LNCaP clone FGC (cell line): Measurements from ENCODE around the gene PRDM13.
"Not testable (repeated sequence)": the region's sequence is repeated elsewhere in the genome, so short reads cannot be mapped to it uniquely, and the experiment has no call there.

ENCODE experiments used
- DNase-seq: peaks from one replicate; pipeline ENCODE4 v3.0.0-alpha.2; 2011; ENCODE audit warnings: low read depth
- H3K4me3 ChIP-seq: 2 replicates; pipeline ENCODE4 v1.5.1; 2011; ENCODE audit warnings: mild to moderate bottlenecking, low read depth, low read length, control low read depth
- TF ChIP-seq, protein P1 (sequence below): IDR thresholded peaks from 2 replicates; pipeline ENCODE4 v1.5.1; 2012; ENCODE audit warnings: mild to moderate bottlenecking; ENCODE audit not compliant: control insufficient read depth, insufficient read depth; ENCODE audit errors: extremely low read depth

The PRDM13 gene

DNA sequence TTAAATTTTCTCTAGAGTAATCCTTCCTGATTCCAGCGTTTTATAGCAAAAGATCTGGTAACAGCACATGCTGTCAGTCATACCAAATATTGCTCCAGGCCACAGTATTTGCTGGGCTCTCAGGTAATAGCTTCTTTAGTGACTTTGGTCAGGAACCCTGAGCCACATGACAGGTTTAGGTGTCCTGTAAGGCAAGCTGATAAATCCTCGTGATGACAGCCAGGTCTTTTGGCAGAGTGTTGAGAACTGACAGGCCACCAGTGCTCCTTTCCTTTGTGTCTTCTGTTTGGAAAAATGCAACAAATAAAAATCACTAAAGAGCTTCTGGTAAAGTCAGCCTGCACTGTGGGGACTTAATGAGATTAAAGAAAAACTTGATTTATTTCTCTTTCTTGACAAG, 34.6 kb downstream of the PRDM13 start:
- TF ChIP-seq, protein P1, sequence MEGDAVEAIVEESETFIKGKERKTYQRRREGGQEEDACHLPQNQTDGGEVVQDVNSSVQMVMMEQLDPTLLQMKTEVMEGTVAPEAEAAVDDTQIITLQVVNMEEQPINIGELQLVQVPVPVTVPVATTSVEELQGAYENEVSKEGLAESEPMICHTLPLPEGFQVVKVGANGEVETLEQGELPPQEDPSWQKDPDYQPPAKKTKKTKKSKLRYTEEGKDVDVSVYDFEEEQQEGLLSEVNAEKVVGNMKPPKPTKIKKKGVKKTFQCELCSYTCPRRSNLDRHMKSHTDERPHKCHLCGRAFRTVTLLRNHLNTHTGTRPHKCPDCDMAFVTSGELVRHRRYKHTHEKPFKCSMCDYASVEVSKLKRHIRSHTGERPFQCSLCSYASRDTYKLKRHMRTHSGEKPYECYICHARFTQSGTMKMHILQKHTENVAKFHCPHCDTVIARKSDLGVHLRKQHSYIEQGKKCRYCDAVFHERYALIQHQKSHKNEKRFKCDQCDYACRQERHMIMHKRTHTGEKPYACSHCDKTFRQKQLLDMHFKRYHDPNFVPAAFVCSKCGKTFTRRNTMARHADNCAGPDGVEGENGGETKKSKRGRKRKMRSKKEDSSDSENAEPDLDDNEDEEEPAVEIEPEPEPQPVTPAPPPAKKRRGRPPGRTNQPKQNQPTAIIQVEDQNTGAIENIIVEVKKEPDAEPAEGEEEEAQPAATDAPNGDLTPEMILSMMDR, result no peak
- no peak for DNase-seq
- no peak overlapping the region for H3K4me3 ChIP-seq

DNA sequence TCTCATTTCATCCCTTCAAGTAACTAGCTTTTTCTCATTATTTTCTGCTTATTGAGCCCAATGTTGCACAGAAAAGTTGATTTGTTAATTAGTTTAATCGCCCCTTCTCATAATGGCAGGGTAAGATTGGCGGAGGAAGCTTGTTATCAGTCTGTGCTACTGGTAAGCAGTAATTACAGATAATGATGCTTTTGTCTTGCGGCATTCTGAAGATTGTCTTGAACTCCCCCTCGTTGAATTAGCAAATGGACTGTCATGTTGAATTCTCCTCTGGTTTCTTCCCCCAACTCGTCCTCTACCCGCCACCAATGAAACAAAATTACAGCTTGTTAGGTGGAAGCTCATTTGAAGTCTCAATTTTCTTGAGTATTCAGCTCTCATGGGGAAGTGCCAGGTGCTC, 39.4 kb downstream of the PRDM13 start:
- no peak for DNase-seq
- TF ChIP-seq, protein P1, result no peak
- no peak overlapping the region for H3K4me3 ChIP-seq

DNA sequence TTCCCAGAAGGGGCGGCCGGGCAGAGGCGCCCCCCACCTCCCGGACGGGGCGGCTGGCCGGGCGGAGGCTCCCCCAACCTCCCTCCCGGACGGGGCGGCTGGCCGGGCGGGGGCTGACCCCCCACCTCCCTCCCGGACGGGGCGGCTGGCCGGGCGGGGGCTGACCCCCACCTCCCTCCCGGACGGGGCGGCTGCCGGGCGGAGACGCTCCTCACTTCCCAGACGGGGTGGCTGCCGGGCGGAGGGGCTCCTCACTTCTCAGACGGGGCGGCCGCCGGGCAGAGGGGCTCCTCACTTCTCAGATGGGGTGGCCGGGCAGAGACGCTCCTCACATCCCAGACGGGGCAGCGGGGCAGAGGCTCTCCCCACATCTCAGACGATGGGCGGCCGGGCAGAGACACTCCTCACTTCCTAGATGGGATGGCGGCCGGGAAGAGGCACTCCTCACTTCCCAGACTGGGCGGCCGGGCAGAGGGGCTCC, 43.5 kb downstream of the PRDM13 start:
- DNase-seq, H3K4me3 ChIP-seq: not testable (repeated sequence)

DNA sequence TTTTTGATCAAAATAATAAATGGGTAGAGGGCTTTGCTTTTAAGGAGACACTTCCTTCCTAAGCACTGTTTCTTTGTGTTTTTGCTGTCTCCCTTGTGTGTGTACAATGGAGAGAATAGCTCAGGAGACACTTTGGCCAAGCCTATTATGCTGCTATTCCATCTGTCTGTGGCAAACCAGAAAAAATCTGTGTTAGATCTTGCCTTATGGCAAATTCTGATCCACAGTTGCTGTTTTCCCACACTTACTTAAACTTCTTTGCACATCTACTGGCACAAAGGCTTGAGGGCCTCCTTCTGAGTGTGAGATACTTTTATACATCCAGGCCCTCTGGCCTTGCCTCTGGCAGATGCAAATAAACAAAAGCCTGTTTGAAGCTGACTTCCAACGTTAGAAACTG, 53.6 kb downstream of the PRDM13 start:
- DNase-seq, result no peak
- no peak overlapping the region for H3K4me3 ChIP-seq

DNA sequence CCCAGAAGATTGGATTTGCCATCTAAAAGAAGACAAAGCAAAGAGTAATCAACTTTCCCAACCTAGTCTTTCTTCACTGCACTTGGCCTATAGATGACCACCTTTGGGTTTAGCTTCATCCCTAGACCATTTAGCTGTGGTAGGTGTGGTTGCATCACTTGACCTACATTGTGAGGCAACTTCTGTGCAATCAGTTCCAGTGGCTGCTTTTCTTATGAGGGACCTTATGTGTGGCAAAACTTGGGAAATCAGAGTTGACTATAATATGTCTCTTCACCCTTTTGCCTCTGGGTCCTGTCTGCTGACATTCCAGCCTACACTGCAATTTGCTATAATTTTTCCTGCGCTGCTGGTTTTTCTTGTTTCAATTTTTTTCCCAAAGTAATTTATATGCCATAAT, 55.2 kb downstream of the PRDM13 start:
- TF ChIP-seq, protein P1, result no peak
- DNase-seq, result no peak
- H3K4me3 ChIP-seq, result no peak overlapping the region

More for the DNA sequence above, 53.6 kb downstream of the PRDM13 start:
- TF ChIP-seq, protein P1, result no peak

DNA sequence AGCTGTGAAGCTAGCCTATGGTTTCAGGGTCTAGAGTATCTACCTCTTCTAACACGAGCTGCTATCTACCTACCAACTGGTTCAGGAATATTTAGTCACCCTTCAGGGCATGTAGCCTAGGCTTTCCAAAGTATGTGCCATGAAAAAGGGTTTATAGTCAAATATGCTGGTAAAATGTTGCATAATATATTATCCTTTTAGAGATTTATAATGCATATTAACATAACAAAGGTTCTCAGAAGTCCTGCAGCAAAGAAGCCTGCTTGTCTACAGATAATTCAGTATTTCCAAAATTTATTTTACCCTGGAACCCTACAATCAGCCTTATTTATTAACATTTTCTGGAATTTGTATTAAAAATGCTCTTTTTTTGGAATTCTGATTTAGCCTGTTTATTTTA, 56.0 kb downstream of the PRDM13 start:
- DNase-seq, result no peak

More for the DNA sequence above, 56.0 kb downstream of the PRDM13 start:
- H3K4me3 ChIP-seq, result no peak overlapping the region
- TF ChIP-seq, protein P1, result no peak
